GM19238 (cell line): ENCODE results near the gene DYNC2I2.
"Not testable (repeated sequence)": the region's sequence is repeated elsewhere in the genome, so short reads cannot be mapped to it uniquely, and the experiment has no call there.

Source experiments
- DNase-seq: peaks from one replicate; pipeline ENCODE4 v3.0.0; 2011; ENCODE audit warnings: low spot score; ENCODE audit not compliant: insufficient read length

The DYNC2I2 gene

DNA sequence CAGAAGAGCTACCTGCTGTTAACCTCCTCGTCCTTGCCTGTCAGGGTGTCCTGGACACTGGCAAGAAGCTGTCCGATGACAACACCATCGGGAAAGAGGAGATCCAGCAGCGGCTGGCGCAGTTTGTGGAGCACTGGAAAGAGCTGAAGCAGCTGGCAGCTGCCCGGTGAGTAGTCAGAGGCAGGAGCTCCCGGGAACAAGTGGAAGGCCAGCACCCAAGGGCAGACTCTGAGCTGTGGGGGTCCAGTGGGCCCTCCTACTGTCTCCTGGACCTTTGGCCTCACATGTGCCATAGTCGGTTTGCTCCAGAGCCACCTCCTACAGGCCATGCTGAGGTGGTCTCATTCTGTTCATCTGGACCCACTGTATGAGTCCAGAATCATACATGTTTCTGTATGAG, 38.7 kb downstream of the DYNC2I2 start:
- no peak for DNase-seq

DNA sequence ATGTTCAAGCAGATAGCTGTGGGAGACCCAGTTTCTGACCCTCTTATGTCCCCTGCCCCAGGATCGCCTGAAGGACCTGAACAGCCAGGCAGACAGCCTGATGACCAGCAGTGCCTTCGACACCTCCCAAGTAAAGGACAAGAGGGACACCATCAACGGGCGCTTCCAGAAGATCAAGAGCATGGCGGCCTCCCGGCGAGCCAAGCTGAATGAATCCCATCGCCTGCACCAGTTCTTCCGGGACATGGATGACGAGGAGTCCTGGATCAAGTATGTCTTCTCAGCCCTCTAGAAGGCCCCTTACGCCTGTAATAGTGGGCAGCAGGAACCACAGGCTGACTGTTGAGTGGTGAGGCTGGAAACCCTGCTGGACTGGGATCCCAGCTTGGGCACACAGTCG, 41.1 kb downstream of the DYNC2I2 start:
- DNase-seq: no peak

DNA sequence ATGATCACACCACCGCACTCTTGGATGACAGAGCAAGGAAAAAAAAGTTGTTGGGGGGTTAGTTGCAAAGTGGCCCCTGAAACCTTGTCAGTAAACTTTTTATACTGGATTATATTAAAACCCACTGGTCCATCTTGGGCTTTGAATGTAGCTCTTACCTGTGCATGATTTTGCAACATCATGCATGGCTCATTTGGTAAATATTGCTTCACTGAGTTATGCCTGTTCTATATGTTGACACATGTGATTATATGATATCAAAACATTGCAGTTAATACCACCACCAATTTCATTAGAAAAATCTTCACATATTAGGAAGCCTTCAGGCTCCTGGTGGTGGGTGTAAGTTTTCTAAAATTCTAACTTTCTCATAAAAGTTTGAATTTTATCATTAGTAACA, 41.9 kb downstream of the DYNC2I2 start:
- no peak for DNase-seq

DNA sequence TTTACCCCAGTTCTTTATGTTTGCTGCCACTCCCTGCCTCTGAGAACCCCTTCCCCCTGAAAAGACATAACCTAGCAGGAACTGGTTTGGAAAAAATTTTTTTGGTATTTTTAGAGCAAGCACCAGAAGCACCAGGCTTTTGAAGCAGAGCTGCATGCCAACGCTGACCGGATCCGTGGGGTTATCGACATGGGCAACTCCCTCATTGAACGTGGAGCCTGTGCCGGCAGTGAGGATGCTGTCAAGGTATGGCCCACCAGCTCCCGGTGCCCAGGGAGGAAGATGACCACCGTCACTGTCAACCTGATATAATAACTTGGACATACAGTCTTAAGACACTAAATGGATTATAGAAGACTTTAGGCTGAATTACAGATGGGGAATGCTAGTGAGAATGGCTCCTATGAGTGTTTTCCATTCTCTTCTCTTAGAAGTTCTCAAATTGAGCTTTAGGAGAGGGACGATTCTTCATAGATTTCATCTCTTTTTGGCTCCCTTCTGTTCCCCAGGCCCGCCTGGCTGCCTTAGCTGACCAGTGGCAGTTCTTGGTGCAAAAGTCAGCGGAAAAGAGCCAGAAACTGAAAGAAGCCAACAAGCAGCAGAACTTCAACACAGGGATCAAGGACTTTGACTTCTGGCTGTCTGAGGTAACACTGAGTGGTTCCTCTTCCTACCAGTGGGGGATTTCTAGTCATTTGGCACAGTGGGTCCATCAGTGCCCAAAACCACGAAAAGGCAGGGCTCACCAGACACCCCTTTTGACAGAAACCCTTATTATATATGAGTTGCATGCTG, 44.9 kb downstream of the DYNC2I2 start:
- no peak for DNase-seq

DNA sequence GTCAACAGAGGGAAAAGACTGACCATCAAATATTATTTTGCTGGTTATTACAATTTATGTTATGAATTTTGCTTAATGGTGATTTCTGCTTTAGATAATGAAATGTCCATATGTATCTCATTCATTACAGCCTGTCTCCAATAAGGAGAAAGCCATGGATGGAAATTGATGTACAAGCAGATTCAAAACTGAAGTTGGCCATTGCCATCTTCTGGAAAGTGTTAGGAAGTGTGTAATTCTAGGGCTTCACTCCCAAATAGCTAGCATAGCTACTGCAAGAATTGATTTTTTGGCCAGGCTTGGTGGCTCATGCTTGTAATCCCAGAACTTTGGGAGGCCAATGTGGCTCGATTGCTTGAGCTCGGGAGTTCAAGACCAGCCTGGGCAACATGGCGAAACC, 45.8 kb downstream of the DYNC2I2 start:
- DNase-seq: no peak

DNA sequence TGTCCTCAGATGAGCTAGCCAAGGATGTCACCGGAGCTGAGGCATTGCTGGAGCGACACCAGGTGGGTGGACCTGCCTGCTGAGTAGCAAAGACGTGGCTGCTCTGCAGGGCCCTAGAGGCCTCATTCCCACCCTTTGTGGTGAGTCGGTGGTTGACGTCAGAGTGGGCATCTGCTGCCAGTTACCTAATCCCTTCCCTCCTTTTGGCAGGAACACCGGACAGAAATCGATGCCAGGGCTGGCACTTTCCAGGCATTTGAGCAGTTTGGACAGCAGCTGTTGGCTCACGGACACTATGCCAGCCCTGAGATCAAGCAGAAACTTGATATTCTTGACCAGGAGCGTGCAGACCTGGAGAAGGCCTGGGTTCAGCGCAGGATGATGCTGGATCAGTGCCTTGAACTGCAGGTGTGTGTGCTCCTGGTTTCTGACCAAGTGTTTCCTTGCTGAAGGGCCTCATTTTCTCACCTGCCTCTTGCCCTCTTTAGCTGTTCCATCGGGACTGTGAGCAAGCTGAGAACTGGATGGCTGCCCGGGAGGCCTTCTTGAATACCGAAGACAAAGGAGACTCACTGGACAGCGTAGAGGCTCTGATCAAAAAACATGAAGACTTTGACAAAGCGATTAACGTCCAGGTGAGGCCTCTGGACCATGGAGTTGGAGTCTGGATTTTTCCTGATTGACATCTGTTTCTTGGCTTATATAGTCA, 48.9 kb downstream of the DYNC2I2 start:
- DNase-seq: no peak

DNA sequence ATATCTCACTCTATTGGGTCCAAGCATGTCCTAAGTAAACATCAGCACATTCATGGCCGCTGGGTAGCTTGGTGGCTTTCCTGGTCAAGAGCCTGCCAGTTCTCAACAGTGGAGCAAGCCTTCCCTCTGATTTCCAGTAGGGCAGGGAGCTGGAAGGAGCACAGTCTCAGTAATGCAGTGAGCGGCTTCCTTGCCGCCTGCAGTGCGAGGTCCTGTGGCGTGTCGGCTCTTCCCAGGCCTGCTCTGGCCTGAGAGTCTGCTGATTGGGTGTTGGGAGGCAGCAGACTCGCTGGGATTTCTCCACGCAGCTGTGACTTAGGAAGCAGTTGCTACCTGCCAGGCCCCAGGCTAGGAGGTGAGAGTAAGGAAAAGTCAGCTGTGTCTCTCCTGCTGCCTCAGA, 53.0 kb downstream of the DYNC2I2 start:
- no peak for DNase-seq

DNA sequence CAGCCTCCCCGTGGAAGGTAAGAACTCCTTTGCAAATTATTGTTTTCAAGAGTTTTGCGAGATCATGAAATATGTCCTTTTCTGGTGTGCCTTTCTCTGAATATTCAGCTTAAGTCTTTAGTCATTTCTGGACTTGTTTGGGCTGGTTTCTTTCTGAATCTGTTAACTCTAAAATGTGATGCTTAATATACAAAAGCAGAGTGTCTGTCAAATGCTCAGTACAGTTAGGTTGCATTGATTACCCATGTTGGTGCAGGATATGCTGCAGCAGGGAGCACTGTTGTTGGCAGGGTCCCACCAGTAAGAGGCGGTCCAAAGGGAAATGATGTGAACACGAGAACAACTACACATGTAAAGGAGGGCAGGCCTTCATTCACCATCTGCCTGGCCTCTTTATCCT, 56.5 kb downstream of the DYNC2I2 start:
- DNase-seq: no peak

DNA sequence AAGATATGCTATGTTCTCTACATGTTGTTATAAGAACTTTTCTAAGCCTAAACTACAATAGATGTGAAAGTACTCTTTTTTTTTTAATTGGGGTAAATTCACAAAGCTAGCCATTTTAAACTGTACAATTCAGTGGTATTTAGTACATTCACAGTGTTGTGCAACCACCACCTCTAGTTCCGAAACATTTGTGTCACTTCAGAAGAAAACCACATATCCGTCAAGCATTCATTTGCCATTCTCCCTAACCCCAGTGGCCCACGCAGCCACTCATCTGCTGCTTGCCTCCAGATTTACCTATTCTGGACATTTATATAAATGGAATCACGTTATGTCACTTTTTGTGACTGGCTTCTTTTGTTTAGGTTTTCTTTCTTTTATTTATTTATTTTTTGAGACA, 61.2 kb downstream of the DYNC2I2 start:
- no peak for DNase-seq

DNA sequence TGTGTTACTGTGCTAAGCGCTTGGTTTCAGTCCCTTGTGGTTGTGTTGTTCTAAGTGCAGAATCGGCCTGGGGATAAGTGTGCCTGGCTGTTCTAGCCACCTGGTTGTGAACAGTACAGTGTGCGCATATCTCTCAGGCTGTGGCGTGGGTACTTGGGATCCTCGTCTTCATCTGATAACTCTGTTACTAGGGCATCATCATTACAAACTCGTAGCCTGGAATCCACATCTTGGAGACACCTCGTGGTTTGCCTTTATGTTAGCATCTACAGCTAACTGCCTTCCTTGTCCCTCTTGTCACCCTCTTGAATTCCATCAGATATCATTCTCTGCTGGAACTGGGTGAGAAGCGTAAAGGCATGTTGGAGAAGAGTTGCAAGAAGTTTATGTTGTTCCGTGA, 62.8 kb downstream of the DYNC2I2 start:
- no peak for DNase-seq

DNA sequence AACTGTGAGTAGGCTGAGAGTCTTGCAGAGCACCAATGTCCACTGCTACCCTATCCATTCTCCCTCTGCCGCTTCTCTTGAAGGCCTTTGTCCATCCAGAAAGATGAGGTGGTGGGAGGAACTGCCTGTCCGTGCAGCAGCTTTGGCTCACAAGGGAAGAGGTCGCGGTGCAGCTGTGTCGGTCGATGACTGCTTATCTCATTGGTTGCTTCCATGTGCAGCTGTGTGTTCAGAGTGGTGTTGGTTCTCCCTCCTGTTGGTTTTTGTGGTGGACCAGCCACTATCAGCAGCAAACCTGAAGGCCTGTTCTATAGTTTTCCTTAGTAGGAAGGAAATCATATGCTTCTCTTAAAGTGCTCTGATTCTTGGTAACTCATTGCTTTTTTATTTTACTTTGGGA, 63.6 kb downstream of the DYNC2I2 start:
- DNase-seq: no peak

DNA sequence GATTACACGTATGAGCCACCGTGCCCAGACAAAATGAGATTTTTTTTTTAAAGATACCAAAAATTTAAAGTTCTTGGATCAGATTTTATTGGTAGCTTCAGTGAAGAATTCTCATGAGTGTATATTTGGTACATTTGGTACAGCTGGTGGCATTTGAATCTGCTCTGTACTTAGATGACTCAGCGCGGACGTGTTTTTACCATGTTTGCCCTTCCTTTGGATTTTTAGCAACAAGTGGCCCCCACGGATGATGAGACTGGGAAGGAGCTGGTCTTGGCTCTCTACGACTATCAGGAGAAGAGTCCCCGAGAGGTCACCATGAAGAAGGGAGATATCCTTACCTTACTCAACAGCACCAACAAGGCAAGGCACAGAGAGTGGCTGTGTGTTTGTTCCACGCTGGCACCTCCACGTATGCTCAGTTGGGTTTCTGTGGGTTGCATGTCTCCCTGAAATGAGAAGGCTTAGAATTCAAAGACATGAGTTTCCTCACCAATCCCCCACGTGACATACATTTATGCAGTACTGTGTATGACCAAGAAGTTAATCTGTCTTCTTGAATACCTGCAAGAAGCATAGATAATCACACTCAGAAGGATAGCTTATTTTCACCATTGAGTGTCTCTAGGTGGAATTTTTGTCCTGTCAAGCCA, 67.9 kb downstream of the DYNC2I2 start:
- no peak for DNase-seq

DNA sequence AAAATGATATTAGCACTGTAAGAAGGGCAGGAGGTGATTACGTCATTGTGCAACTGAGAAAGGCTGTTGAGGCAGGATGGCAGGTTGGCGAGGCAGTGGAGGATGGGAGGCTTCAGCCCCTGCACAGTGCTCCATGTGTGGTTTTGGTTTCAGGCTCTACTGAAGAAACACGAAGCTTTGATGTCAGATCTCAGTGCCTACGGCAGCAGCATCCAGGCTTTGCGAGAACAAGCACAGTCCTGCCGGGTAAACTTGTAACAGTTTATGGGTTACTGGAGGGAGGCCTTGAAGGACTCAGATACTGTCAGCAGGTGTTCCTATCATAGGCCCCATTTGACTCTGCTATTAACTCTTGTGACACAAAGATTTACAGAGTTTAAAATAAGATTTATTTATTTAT, 69.2 kb downstream of the DYNC2I2 start:
- DNase-seq: no peak

DNA sequence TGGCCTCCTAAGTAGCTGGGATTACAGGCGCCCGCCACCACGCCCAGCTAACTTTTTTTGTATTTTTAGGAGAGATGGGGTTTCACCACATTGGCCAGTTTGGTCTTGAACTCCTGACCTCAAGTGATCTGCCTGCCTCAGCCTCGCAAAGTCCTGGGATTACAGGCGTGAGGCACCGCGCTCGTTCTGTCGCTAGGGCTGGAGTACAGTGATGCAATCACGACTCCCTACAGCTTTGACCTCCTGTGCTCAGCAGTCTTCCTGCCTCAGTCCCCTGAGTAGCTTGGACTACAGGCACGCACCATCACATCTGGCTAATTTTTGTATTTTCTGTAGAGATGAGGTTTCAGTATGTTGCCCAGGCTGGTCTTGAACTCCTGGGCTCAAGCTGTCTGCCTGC, 69.7 kb downstream of the DYNC2I2 start:
- not testable (repeated sequence) for DNase-seq

DNA sequence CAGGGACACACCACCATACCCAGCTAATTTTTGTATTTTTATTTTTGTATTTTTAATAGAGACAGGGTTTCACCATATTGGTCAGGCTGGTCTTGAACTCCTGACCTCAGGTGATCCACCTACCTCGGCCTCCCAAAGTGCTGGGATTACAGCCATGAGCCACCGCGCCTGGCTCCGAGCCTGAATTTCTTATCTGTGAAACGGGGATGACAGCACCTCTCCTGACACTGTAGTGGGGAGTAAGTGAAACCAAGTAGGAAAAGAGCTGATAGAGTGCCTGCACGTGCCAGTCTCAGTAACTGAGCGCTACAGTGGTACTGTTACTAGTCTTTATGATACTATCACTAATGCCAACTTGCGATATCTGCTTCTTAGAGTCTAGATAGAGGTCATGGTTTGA, 71.5 kb downstream of the DYNC2I2 start:
- not testable (repeated sequence) for DNase-seq
